Skin of body (tissue), 2 donors: ENCODE measurements around the gene SYTL2. TPM values are rescaled to one million over a fixed set of nuclear protein-coding genes. Genes with fewer than 3 reads are reported as not detected.
A peak's percentile ranks its signal among the peaks of the same experiment; 100 is the strongest.

ENCODE experiments used
- DNase-seq: peaks from one replicate; lab custom pipeline; 2025; lab: John Stamatoyannopoulos, UW
- total RNA-seq: library from RNA; depleted of rRNA; stranded (reverse); fragments of >200 nt; gene quantifications from one replicate; pipeline ENCODE4 v1.2.3, GENCODE V29; 2014

SYTL2 gene
- total RNA-seq, 1 donor from 2014 or later = 40.4 TPM

DNA sequence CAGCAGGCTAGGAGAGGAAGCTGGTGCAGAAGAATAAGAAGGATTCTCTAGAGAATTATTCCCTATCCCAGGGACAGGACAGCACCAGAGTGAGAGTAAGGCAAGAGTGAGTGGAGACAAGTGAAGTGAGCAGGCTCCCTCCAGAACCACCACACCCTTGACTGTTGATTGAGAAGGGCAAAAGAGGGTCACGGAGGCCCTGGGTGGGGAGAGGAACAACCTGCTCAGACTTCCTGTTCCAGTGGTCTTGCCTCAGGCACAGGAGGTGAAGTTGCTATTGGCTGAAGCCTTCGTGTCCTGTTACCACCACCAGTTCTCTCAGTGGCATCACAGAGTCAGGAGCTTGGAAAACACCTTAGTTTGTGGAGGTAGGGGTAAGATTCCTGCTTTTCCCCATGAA, 73.2 kb downstream of the SYTL2 start:
- no peak for DNase-seq

DNA sequence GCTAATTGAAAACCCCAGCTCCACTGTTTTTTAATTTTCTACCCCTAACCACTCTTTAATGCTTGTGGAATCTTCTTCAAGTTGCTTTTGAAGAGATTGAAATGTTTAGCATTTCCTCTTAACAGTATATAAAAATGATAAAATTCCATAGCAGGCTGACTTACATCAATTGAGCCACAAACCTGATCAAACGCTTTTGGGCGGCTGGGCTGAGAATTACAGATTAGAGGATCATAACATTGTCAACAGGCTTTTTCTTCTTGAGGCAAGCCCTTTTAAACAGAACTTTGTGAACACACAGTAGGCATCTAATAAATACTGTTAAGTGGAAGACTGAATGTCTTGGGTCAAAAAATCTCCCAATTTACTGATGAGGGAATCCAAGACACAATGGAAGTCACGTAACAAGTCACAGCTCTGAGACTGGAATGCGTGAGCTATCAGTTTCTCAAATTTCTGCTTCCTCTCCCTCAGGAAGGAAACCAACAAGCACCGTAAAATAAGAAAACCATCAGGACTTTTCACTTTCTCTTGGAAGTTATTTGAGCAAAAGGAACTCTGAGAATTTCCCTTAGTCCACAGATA, 75.0 kb downstream of the SYTL2 start:
- no peak for DNase-seq

GRCh38 chr11:85732965-85733364, 78.0 kb downstream of the SYTL2 start:
- no peak for DNase-seq

DNA sequence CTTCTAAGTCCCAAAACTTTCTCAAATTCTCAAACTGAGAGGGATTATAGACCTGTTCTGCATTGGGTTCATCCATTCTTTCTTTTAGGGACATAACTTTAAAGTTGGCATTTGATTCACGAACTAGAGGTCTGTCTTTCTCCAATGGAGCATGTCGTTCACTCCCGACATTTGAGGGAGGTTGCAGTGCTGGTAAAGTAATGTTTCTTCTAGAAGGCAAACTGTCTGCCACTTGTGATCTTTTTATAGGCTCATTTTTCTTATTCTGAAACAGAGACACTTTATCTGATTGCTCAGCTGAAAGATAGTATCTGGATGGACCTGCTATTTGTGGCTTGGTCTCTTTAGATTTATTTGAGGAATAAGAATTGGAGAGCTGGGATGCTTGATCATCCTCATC, 84.6 kb downstream of the SYTL2 start:
- DNase-seq = no peak

- no peak for DNase-seq
Observed at GRCh38 chr11:85725510-85726258, 85.3 kb downstream of the SYTL2 start.

DNA sequence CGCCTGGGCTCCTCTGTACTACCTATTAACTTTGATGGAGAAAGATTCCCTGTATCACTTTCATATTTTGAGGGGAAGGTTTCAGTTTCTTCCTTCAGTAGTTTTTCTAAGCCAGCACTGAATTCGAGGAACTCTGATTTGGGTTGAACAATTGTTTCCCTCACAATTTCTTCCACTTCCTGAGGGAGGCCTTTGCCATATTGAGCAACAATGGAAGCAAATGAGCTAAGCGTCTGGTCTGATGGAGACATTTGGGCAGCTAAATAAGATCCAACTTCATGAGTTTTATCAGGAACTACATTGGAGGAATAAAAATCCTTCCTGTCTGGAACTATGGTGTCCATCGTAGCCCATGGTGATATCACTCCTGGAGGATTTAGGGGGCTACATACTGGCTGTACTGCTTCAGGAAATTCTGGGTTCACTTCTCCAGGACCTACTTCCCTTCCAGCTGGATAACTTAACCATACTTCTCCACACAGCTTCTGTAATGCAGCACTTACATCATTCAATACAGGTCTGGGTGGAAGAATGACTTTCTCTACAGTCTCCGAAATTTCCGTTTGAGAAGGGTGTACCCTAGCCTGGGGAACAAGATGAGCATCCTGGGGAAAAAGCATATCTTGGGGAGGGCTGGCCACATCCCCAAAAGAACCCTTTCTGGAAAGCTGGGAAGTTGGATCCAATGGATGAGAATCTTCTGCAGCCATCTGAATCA, 86.0 kb downstream of the SYTL2 start:
- no peak for DNase-seq

GRCh38 chr11:85723088-85723487, 87.9 kb downstream of the SYTL2 start:
- no peak for DNase-seq

GRCh38 chr11:85721191-85721590, 89.8 kb downstream of the SYTL2 start:
- peak; percentile 31 for DNase-seq

DNA sequence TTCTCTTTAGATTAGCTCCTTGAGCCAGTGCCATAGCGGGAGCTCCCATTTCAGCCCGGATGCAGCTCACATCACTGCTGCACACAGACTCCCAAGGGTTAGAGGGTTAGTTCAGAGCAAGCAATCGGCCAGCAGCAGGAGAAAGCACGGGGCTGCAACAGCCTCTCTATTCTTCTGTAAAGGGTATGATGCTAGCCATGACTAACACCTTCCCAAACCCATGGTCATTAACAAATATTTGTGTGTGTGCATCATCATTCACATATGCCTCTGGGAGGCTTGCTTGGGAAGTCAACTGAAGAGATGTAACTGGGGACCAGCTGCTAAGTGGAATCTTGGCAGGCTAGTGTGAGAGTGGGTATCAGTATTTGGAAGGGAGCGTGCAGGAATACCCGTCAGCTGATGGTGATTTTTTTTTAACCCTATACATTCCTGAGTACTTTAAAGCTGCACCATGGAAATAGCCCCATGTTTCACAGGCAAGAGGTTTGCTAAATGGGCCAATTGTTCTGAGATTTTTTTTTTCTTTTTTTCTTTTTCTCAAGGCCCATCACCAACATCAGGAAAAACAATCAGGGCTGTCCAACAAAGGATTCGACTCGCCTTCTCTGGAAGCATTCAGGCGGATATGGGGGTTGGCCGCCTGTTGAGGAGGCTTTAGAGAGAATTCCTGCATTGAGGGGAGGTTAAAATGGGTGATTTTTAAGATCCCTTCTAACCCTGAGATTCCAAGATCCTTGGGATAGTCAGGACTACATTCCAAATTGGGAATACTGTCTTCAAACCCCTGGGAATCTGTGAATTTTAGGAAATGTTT, 91.7 kb downstream of the SYTL2 start:
- peak; percentile 84 for DNase-seq

DNA sequence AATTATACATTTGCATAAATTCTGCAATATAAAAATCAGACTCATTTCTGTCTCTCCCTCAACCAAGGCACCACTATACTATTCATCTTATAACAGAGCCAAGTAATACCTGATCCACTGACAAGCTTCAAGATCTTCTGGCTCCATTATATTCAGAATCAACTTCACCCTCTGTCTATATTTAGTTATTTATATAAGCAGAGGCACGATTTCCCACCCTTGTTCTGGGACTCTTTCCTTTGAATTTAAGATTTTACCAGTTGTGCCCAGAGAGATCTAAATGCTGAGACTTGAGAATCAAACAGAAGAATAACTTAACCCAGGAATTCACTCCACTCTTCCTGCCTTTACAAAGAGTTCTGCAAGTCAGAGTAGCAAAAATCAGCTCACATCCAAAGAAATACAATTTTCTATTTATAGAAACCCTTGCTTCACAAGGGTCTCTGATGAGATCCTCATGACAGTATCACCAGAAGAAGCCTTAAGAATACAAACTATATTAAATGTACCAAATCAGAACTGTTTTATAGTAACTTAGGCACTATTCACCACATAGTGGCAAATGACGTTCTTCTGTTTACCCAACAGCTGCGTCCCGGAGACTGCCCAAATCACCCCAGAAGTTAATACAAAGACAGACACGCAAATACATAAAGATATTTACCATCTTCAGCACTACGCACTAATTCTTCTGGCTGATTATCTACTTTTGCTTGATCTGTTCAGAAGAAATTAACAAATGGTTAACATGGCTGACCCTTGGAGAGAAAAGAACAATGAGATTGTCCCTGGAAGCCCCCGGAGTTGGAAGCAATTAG, 92.6 kb downstream of the SYTL2 start:
- DNase-seq = no peak

GRCh38 chr11:85717429-85717828, 93.5 kb downstream of the SYTL2 start:
- DNase-seq = no peak

- no peak for DNase-seq
Observed at GRCh38 chr11:85712953-85713352, 98.0 kb downstream of the SYTL2 start.

DNA sequence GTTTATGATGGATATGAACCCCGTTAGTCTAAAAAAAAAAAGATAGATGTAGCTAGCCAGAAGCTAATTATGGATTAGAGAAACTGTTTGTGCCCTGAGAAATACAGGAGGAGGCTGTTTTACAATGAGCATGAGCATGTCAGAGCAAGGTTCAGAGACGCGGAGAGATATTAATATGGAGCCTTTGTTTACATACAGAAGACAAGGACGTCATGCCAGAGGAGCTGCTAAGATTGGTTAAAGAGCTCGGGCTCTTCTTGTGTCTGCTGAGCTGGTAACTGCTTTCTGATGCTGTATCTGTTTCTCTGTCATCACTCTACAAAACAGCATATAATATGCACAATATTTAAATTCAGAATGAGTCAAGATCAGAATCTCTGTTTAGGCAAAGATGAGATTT, 100.0 kb downstream of the SYTL2 start:
- DNase-seq = no peak

GRCh38 chr11:85709941-85710702, 100.8 kb downstream of the SYTL2 start:
- no peak for DNase-seq

DNA sequence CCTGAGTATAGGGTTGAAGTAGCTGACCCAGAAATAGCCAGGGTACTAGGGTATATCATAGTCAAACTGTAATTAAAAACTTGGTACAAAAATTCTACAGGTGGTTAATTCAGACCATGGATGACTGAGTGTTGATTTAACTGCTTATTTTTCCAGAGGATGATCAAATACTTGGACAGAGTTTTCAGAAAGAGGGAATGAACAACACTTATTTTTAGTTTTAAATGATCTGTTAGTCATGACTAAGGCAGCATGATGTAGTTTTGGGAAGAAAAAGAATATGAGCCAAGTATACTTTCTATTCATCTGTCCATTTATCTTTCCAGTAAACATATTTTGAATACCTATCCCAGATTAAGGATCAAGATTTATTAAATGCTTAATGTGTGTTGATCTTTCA, 105.1 kb downstream of the SYTL2 start:
- DNase-seq = no peak

GRCh38 chr11:85704967-85705366, 106.0 kb downstream of the SYTL2 start:
- DNase-seq = no peak

GRCh38 chr11:85699957-85700741, 110.8 kb downstream of the SYTL2 start:
- no peak for DNase-seq

DNA sequence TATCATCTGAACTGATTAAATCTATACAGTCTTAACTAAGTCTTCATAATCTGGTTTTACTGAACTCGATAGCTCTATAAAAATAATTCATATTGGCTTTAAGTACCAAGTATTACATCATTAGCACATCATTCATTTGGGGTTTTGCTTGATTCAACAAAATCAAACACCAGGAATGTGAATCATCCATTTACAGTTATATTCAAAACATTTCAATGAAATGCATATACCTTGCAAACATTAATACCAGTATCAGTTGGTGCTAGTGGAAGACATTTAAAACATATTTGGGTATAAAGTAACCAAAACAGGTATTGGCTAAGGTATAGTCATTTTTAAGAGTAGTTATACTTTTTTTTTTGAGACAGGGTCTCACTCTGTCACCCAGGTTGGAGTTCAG, 112.7 kb downstream of the SYTL2 start:
- DNase-seq = no peak

DNA sequence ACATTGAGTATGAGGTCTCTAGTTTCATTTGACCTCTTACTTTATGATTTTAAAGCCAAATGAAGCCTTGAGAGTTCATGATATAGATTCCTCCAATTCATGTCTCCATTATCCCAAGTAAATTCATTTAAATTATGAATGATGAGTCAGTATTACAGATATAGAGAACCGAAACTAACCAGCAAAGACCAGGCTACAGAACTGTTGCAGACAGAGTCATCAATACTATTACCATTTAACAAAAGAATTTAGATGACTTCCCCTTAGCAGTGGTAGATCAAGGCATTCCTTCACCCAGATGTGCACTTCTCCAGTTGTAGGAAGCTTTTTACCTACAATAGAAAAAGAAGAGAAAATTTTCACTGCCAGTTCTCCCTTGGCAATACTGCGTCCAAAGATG, 113.2 kb downstream of the SYTL2 start:
- DNase-seq = no peak
